ENCODE measurements around the gene LRRC2.

The LRRC2 gene

DNA sequence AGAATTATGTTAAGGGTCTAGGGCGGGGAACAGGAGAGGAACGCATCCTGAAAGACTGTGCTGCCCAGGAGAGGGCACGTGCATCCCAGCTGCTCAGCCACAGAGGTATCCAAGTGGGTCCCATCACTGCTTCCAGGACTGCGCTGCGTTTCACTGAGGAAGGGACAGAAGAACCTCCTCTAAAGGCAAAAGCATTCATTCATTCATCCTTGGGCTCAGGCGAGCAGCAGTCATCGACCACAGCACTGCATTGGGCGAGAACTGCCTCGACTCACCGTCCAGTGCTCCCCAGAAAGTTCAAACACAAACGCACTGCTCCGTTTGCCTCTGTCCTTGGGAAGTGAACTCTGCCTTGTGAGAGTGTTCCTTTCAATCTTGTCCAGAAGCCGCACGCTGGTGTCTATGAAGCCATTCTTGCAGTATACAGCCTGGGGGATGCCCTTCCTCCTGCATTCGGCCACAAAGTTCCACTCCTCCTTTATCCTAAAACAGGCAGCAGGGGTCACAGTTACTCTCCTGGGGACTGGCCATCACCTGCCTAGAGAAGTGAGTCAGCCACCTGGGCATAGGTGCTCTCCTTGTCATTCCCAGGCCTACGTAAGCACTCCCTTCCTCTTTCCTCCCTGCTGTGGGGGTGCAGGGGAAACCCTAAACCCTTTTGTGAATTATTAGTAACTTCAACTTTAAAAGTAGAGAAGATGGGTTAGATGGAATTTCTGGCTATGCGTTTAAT lies 21.2 kb downstream of the LRRC2 start:
- Histone ChIP-seq H3K4me1 (ENCODE audit: control insufficient read depth in 1 of 2, insufficient read depth in 1 of 2, low read depth in 1 of 2, low read length in 1 of 2) (peaks cover 6% of the 10 kb centered on the region in 2 experiments), H3K27me3 (peaks cover 20% of the 10 kb centered on the region), H3K36me3 (no peaks in the 10 kb centered on the region), H3K27ac (no peak overlapping the region), H3K9me3 (no peaks in the 10 kb centered on the region), H3K4me3 (ENCODE audit: low read depth in 1 of 2, low read length in 1 of 2) (no peak overlapping the region)
- TF ChIP-seq CTCF (IDR thresholded peaks at IDR 0.05) = no peak

DNA sequence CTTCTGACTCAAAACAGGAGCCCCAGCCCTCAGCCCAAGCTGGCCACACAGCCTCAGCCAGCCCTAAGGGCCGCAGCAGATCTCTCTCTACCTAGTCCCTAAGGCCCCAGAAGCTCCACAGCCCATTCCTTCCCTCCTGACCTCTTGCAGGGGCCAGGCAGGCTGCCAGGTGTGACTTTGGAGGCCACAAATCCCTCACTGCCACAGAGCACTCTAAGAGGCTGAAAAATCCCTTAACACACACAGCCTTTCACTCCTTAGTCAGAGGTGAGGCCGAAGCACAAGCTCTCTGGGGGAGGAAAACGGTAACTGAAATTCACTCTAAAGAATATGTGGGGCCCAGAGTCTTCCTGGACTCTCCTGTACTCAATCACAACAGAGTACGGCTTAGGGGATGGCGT lies 23.3 kb downstream of the LRRC2 start:
- no peak for TF ChIP-seq CTCF (IDR thresholded peaks at IDR 0.05)
- Histone ChIP-seq H3K27me3 (peaks cover 7% of the 10 kb centered on the region), H3K4me3 (ENCODE audit: low read depth in 1 of 2, low read length in 1 of 2) (no peak overlapping the region), H3K36me3 (no peaks in the 10 kb centered on the region), H3K9me3 (no peaks in the 10 kb centered on the region), H3K4me1 (ENCODE audit: control insufficient read depth in 1 of 2, insufficient read depth in 1 of 2, low read depth in 1 of 2, low read length in 1 of 2) (peaks cover 16 to 17% of the 10 kb centered on the region in 2 experiments), H3K27ac (no peak overlapping the region)

- Histone ChIP-seq H3K4me1 (ENCODE audit: control insufficient read depth in 1 of 2, insufficient read depth in 1 of 2, low read depth in 1 of 2, low read length in 1 of 2) (peaks cover 16 to 17% of the 10 kb centered on the region in 2 experiments), H3K27ac (no peak overlapping the region), H3K27me3 (peaks cover 6% of the 10 kb centered on the region), H3K4me3 (ENCODE audit: low read depth in 1 of 2, low read length in 1 of 2) (no peak overlapping the region), H3K9me3 (no peaks in the 10 kb centered on the region), H3K36me3 (no peaks in the 10 kb centered on the region)
- no peak for TF ChIP-seq CTCF (IDR thresholded peaks at IDR 0.05)
Observed at GRCh38 chr3:46542344-46542743, 23.8 kb downstream of the LRRC2 start.

GRCh38 chr3:46541835-46542234 lies 24.3 kb downstream of the LRRC2 start:
- H3K4me1 ChIP-seq (ENCODE audit: control insufficient read depth in 1 of 2, insufficient read depth in 1 of 2, low read depth in 1 of 2, low read length in 1 of 2) = peaks cover 16 to 17% of the 10 kb centered on the region in 2 experiments

GRCh38 chr3:46540550-46540949 lies 25.6 kb downstream of the LRRC2 start:
- Histone ChIP-seq H3K27me3 (no peaks in the 10 kb centered on the region), H3K4me3 (ENCODE audit: low read depth in 1 of 2, low read length in 1 of 2) (no peak overlapping the region), H3K9me3 (no peaks in the 10 kb centered on the region), H3K27ac (no peak overlapping the region), H3K36me3 (no peaks in the 10 kb centered on the region), H3K4me1 (ENCODE audit: control insufficient read depth in 1 of 2, insufficient read depth in 1 of 2, low read depth in 1 of 2, low read length in 1 of 2) (peaks cover 16 to 17% of the 10 kb centered on the region in 2 experiments)
- TF ChIP-seq CTCF (IDR thresholded peaks at IDR 0.05) = no peak

More at GRCh38 chr3:46541835-46542234, 24.3 kb downstream of the LRRC2 start:
- no peak for TF ChIP-seq CTCF (IDR thresholded peaks at IDR 0.05)
- Histone ChIP-seq H3K36me3 (no peaks in the 10 kb centered on the region), H3K4me3 (ENCODE audit: low read depth in 1 of 2, low read length in 1 of 2) (no peak overlapping the region), H3K27me3 (peaks cover 2% of the 10 kb centered on the region), H3K27ac (no peak overlapping the region), H3K9me3 (no peaks in the 10 kb centered on the region)
